HG03521 (cell line): ENCODE data around the gene ISOC2.
"Not testable (repeated sequence)": the region's sequence is repeated elsewhere in the genome, so short reads cannot be mapped to it uniquely, and the experiment has no call there.

Experiments
- ATAC-seq: cut with Tn5 transposase; IDR thresholded peaks from one replicate; pipeline ENCODE4 v1.9.1; 2021; ENCODE audit warnings: mild to moderate bottlenecking, moderate library complexity; ENCODE audit not compliant: unreplicated experiment

ISOC2 gene

GRCh38 chr19:55460670-55461258, 678 bp downstream of the ISOC2 start:
- ATAC-seq = no peak

- no peak for ATAC-seq
Measured at GRCh38 chr19:55459950-55460657, 1.3 kb downstream of the ISOC2 start.

- ATAC-seq = no peak
Measured at GRCh38 chr19:55459551-55459949, 1.9 kb downstream of the ISOC2 start.

- no peak for ATAC-seq
Measured at GRCh38 chr19:55457683-55458457, 3.6 kb downstream of the ISOC2 start.

GRCh38 chr19:55456347-55456746, 5.1 kb downstream of the ISOC2 start:
- ATAC-seq = no peak

GRCh38 chr19:55455576-55456235, 5.7 kb downstream of the ISOC2 start:
- ATAC-seq = no peak

- ATAC-seq = no peak
Measured at GRCh38 chr19:55454787-55455243, 6.6 kb downstream of the ISOC2 start.

GRCh38 chr19:55453511-55454260, 7.8 kb downstream of the ISOC2 start:
- no peak for ATAC-seq

GRCh38 chr19:55452749-55453346, 8.6 kb downstream of the ISOC2 start:
- ATAC-seq = no peak

GRCh38 chr19:55451965-55452748, 9.3 kb downstream of the ISOC2 start:
- ATAC-seq = no peak

- no peak for ATAC-seq
Measured at GRCh38 chr19:55451163-55451964, 10.1 kb downstream of the ISOC2 start.

GRCh38 chr19:55449469-55449868, 12.0 kb downstream of the ISOC2 start:
- ATAC-seq = no peak

GRCh38 chr19:55448175-55448490, 13.3 kb downstream of the ISOC2 start:
- not testable (repeated sequence) for ATAC-seq

GRCh38 chr19:55447421-55448174, 13.8 kb downstream of the ISOC2 start:
- ATAC-seq = no peak

- no peak for ATAC-seq
Measured at GRCh38 chr19:55446060-55446459, 15.4 kb downstream of the ISOC2 start.

- no peak for ATAC-seq
Measured at GRCh38 chr19:55444646-55445045, 16.8 kb downstream of the ISOC2 start.

GRCh38 chr19:55443824-55444480, 17.5 kb downstream of the ISOC2 start:
- no peak for ATAC-seq
